ENCODE results near the gene USP40.

DNA sequence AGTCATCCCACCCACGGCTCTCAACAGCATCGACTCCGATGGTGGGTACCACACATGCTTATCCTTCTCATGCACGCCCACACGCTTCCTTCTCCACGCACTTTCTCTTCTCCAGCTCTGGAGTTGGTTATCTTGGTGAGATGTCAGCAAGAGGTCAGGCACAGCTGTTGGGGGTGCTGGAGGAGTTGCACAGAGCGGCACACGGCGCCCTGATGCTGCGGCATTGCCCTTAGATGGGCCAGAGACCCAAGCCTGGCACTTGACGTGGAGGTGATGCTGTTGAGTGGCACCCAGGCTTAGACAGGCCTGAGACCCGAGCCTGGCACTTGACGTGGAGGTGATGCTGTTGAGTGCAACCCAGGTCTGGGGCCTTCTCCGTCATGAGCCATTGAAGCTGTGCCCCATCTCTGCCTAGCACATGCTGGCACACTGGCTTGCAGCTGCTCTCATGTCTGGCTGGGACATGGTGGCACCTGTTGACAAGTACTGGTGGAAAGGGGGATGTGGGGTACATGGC lies 129.1 kb downstream of the USP40 start:
- TF ChIP-seq, protein P1, sequence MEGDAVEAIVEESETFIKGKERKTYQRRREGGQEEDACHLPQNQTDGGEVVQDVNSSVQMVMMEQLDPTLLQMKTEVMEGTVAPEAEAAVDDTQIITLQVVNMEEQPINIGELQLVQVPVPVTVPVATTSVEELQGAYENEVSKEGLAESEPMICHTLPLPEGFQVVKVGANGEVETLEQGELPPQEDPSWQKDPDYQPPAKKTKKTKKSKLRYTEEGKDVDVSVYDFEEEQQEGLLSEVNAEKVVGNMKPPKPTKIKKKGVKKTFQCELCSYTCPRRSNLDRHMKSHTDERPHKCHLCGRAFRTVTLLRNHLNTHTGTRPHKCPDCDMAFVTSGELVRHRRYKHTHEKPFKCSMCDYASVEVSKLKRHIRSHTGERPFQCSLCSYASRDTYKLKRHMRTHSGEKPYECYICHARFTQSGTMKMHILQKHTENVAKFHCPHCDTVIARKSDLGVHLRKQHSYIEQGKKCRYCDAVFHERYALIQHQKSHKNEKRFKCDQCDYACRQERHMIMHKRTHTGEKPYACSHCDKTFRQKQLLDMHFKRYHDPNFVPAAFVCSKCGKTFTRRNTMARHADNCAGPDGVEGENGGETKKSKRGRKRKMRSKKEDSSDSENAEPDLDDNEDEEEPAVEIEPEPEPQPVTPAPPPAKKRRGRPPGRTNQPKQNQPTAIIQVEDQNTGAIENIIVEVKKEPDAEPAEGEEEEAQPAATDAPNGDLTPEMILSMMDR (conservative IDR thresholded peaks at IDR 0.05; ENCODE audit: low read depth in 2 of 2) = no peak
- TF ChIP-seq JUNB (IDR thresholded peaks at IDR 0.05; ENCODE audit: unreplicated experiment) (no peak), POLR2AphosphoS5 (IDR thresholded peaks at IDR 0.05; ENCODE audit: low read depth) (no peak), EZH2 (IDR thresholded peaks at IDR 0.05; ENCODE audit: low read depth, unreplicated experiment) (no peak), CREB1 (CRISPR knock-in tag; IDR thresholded peaks at IDR 0.05; ENCODE audit: low read depth) (no peak), EZH2phosphoT487 (IDR thresholded peaks at IDR 0.05; ENCODE audit: unreplicated experiment) (no peak), REST (IDR thresholded peaks at IDR 0.05; ENCODE audit: unreplicated experiment) (no peak), ZNF331 (CRISPR knock-in tag; IDR thresholded peaks at IDR 0.05; ENCODE audit: low read depth) (no peak), ETS1 (IDR thresholded peaks at IDR 0.05) (no peak), ZNF114 (CRISPR knock-in tag; IDR thresholded peaks at IDR 0.05) (no peak), STAT1 (IDR thresholded peaks at IDR 0.05; ENCODE audit: unreplicated experiment) (no peak), NANOG (IDR thresholded peaks at IDR 0.05; ENCODE audit: borderline replicate concordance) (no peak)
- TF ChIP-seq, protein P2, sequence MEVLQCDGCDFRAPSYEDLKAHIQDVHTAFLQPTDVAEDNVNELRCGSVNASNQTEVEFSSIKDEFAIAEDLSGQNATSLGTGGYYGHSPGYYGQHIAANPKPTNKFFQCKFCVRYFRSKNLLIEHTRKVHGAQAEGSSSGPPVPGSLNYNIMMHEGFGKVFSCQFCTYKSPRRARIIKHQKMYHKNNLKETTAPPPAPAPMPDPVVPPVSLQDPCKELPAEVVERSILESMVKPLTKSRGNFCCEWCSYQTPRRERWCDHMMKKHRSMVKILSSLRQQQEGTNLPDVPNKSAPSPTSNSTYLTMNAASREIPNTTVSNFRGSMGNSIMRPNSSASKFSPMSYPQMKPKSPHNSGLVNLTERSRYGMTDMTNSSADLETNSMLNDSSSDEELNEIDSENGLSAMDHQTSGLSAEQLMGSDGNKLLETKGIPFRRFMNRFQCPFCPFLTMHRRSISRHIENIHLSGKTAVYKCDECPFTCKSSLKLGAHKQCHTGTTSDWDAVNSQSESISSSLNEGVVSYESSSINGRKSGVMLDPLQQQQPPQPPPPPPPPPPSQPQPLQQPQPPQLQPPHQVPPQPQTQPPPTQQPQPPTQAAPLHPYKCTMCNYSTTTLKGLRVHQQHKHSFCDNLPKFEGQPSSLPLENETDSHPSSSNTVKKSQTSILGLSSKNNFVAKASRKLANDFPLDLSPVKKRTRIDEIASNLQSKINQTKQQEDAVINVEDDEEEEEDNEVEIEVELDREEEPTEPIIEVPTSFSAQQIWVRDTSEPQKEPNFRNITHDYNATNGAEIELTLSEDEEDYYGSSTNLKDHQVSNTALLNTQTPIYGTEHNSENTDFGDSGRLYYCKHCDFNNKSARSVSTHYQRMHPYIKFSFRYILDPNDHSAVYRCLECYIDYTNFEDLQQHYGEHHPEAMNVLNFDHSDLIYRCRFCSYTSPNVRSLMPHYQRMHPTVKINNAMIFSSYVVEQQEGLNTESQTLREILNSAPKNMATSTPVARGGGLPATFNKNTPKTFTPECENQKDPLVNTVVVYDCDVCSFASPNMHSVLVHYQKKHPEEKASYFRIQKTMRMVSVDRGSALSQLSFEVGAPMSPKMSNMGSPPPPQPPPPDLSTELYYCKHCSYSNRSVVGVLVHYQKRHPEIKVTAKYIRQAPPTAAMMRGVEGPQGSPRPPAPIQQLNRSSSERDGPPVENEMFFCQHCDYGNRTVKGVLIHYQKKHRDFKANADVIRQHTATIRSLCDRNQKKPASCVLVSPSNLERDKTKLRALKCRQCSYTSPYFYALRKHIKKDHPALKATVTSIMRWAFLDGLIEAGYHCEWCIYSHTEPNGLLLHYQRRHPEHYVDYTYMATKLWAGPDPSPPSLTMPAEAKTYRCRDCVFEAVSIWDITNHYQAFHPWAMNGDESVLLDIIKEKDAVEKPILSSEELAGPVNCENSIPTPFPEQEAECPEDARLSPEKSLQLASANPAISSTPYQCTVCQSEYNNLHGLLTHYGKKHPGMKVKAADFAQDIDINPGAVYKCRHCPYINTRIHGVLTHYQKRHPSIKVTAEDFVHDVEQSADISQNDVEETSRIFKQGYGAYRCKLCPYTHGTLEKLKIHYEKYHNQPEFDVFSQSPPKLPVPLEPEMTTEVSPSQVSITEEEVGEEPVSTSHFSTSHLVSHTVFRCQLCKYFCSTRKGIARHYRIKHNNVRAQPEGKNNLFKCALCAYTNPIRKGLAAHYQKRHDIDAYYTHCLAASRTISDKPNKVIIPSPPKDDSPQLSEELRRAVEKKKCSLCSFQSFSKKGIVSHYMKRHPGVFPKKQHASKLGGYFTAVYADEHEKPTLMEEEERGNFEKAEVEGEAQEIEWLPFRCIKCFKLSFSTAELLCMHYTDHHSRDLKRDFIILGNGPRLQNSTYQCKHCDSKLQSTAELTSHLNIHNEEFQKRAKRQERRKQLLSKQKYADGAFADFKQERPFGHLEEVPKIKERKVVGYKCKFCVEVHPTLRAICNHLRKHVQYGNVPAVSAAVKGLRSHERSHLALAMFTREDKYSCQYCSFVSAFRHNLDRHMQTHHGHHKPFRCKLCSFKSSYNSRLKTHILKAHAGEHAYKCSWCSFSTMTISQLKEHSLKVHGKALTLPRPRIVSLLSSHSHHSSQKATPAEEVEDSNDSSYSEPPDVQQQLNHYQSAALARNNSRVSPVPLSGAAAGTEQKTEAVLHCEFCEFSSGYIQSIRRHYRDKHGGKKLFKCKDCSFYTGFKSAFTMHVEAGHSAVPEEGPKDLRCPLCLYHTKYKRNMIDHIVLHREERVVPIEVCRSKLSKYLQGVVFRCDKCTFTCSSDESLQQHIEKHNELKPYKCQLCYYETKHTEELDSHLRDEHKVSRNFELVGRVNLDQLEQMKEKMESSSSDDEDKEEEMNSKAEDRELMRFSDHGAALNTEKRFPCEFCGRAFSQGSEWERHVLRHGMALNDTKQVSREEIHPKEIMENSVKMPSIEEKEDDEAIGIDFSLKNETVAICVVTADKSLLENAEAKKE (CRISPR knock-in tag; IDR thresholded peaks at IDR 0.05) = no peak

Measured in GM23338 (cell line).